HEK293 (cell line): Measurements from ENCODE around the gene PFN3.

Source experiments
- CTCF ChIA-PET: fragments of 350-600 bp; formaldehyde crosslinking; extraction: SDS; loops from one replicate; lab custom pipeline; 2021; ENCODE audit warnings: antibody characterized with exemption; lab: Yijun Ruan, JAX
- POLR2A ChIA-PET: fragments of 300-600 bp; formaldehyde crosslinking; extraction: SDS; loops from one replicate; lab custom pipeline; 2020; ENCODE audit warnings: antibody characterized with exemption, inconsistent platforms; lab: Yijun Ruan, JAX
- H3K27ac ChIP-seq: fragments of 200-500 bp; sonication (Bioruptor generic); 2 replicates; pipeline ENCODE4 v1.5.1; 2014; ENCODE audit warnings: low read depth, low read length, control low read depth, inconsistent platforms; ENCODE audit errors: extremely low read depth
- H3K36me3 ChIP-seq, 2 experiments: fragments of 200-500 bp in 1 of 2; sonication (Bioruptor generic) in 1 of 2; 1 replicate in 1 of 2; 2 replicates in 1 of 2; pipeline ENCODE4 v1.5.1; 2014 to 2017; ENCODE audit warnings: inconsistent platforms in 2 of 2, low read length in 2 of 2; ENCODE audit not compliant: control insufficient read depth in 2 of 2, insufficient read depth in 1 of 2
- H3K4me1 ChIP-seq: fragments of 200-500 bp; sonication (Bioruptor generic); 2 replicates; pipeline ENCODE4 v1.5.1; 2014; ENCODE audit warnings: mild to moderate bottlenecking, low read length, inconsistent platforms; ENCODE audit not compliant: control insufficient read depth, insufficient read depth
- H3K4me3 ChIP-seq: 2 replicates; pipeline ENCODE4 v1.5.1; 2011; ENCODE audit warnings: low read depth, mild to moderate bottlenecking, control low read depth, low read length, moderate library complexity
- H3K9me3 ChIP-seq: fragments of 200-500 bp; sonication (Bioruptor generic); 2 replicates; pipeline ENCODE4 v1.5.1; 2014; ENCODE audit warnings: low read depth, low read length, inconsistent platforms; ENCODE audit not compliant: control insufficient read depth, insufficient read depth
- HOXA7 ChIP-seq: sonication (generic); formaldehyde crosslinking; IDR thresholded peaks from 2 replicates; pipeline ENCODE4 v1.8.1; 2022; ENCODE audit warnings: missing genetic modification reagents, borderline replicate concordance
- HOXC10 ChIP-seq: sonication (generic); formaldehyde crosslinking; IDR thresholded peaks from 2 replicates; pipeline ENCODE4 v1.8.1; 2023; ENCODE audit warnings: mild to moderate bottlenecking, missing genetic modification reagents
- IKZF3 ChIP-seq: fragments of 450-650 bp; IDR thresholded peaks from 2 replicates; pipeline ENCODE4 v1.5.0; 2018; ENCODE audit warnings: missing biosample characterization, mild to moderate bottlenecking, missing genetic modification characterization, moderate library complexity
- KLF16 ChIP-seq: fragments of 450-650 bp; formaldehyde crosslinking; IDR thresholded peaks from 2 replicates; pipeline ENCODE4 v1.5.1; 2017; ENCODE audit warnings: missing biosample characterization, missing genetic modification characterization
- SCRT1 ChIP-seq: fragments of 450-650 bp; formaldehyde crosslinking; IDR thresholded peaks from 2 replicates; pipeline ENCODE4 v1.5.1; 2016; ENCODE audit warnings: missing biosample characterization, missing genetic modification characterization, borderline replicate concordance
- SP2 ChIP-seq: fragments of 450-650 bp; formaldehyde crosslinking; IDR thresholded peaks from 2 replicates; pipeline ENCODE4 v1.5.1; 2016; ENCODE audit warnings: missing biosample characterization, missing genetic modification characterization
- ZNF10 ChIP-seq: fragments of 450-650 bp; formaldehyde crosslinking; IDR thresholded peaks from 2 replicates; pipeline ENCODE4 v1.5.1; 2017; ENCODE audit warnings: missing biosample characterization, missing genetic modification characterization
- ZNF114 ChIP-seq: fragments of 450-650 bp; formaldehyde crosslinking; IDR thresholded peaks from 2 replicates; pipeline ENCODE4 v1.5.0; 2017; ENCODE audit warnings: missing biosample characterization, missing genetic modification characterization
- ZNF175 ChIP-seq: fragments of 450-650 bp; formaldehyde crosslinking; IDR thresholded peaks from 2 replicates; pipeline ENCODE4 v1.5.1; 2016; ENCODE audit warnings: missing biosample characterization, missing genetic modification characterization
- ZNF248 ChIP-seq: fragments of 450-650 bp; formaldehyde crosslinking; IDR thresholded peaks from 2 replicates; pipeline ENCODE4 v1.5.1; 2017; ENCODE audit warnings: missing biosample characterization, missing genetic modification characterization
- ZNF354C ChIP-seq: fragments of 450-650 bp; formaldehyde crosslinking; IDR thresholded peaks from 2 replicates; pipeline ENCODE4 v1.5.1; 2016; ENCODE audit warnings: missing biosample characterization, missing genetic modification characterization, low read depth, borderline replicate concordance
- ZNF391 ChIP-seq: fragments of 450-650 bp; formaldehyde crosslinking; IDR thresholded peaks from 2 replicates; pipeline ENCODE4 v1.5.1; 2016; ENCODE audit warnings: low read depth, missing biosample characterization, missing genetic modification characterization, borderline replicate concordance
- ZNF560 ChIP-seq: fragments of 450-650 bp; formaldehyde crosslinking; IDR thresholded peaks from 2 replicates; pipeline ENCODE4 v1.5.1; 2017; ENCODE audit warnings: missing biosample characterization, missing genetic modification characterization, borderline replicate concordance
- ZNF561 ChIP-seq: fragments of 450-650 bp; IDR thresholded peaks from 2 replicates; pipeline ENCODE4 v1.5.1; 2018; ENCODE audit warnings: missing biosample characterization, missing genetic modification characterization, borderline replicate concordance
- ZNF707 ChIP-seq: fragments of 450-650 bp; formaldehyde crosslinking; IDR thresholded peaks from 2 replicates; pipeline ENCODE4 v1.5.1; 2016; ENCODE audit warnings: missing biosample characterization, missing genetic modification characterization
- ZNF791 ChIP-seq: fragments of 450-650 bp; formaldehyde crosslinking; IDR thresholded peaks from 2 replicates; pipeline ENCODE4 v1.5.1; 2016; ENCODE audit warnings: missing biosample characterization, missing genetic modification characterization
- TF ChIP-seq, protein P1 (sequence below): fragments of 450-650 bp; formaldehyde crosslinking; IDR thresholded peaks from 2 replicates; pipeline ENCODE4 v1.5.1; 2016; ENCODE audit warnings: missing biosample characterization, missing genetic modification characterization
- TF ChIP-seq, protein P2 (sequence below): fragments of 450-650 bp; formaldehyde crosslinking; IDR thresholded peaks from 2 replicates; pipeline ENCODE4 v1.5.0; 2017; ENCODE audit warnings: missing biosample characterization, missing genetic modification characterization, borderline replicate concordance
- TF ChIP-seq, protein P3 (sequence below): fragments of 450-650 bp; formaldehyde crosslinking; optimal IDR thresholded peaks from 2 replicates; pipeline ENCODE3; 2016; ENCODE audit warnings: missing biosample characterization, mild to moderate bottlenecking, missing genetic modification characterization
- TF ChIP-seq, protein P4 (sequence below): fragments of 450-650 bp; formaldehyde crosslinking; IDR thresholded peaks from 2 replicates; pipeline ENCODE4 v1.5.1; 2016; ENCODE audit warnings: missing biosample characterization, missing genetic modification characterization, low read depth
- TF ChIP-seq, protein P5 (sequence below): fragments of 450-650 bp; formaldehyde crosslinking; IDR thresholded peaks from 2 replicates; pipeline ENCODE4 v1.5.1; 2016; ENCODE audit warnings: missing biosample characterization, missing genetic modification characterization
- TF ChIP-seq, protein P6 (sequence below): sonication (generic); formaldehyde crosslinking; IDR thresholded peaks from 2 replicates; pipeline ENCODE4 v1.8.1; 2022; ENCODE audit warnings: mild to moderate bottlenecking, moderate library complexity, missing genetic modification reagents

The PFN3 gene

DNA sequence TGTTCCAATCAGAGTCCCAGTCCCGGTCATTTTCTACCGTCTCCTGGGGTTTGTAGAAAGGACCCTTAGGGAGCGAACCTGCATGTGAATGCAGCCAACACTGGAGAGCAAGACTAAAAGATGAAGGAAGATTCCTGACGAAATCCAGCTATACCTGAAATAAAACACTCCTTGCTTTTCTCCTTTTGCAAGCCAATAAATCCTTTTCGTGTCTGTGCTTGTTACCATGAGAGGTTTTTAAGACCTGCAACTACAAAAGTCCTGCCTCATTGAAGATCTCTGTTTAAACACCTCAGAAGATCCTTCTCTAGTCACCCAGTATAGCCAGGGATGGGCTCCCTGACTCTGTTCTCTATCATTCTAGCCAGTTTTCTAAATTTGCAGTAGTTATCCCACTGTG lies 26.2 kb downstream of the PFN3 start (continued):
- TF ChIP-seq HOXA7 (CRISPR knock-in tag) (no peak), ZNF707 (no peak), ZNF391 (tag by site-specific recombination) (no peak), SCRT1 (tag by site-specific recombination) (no peak)

DNA sequence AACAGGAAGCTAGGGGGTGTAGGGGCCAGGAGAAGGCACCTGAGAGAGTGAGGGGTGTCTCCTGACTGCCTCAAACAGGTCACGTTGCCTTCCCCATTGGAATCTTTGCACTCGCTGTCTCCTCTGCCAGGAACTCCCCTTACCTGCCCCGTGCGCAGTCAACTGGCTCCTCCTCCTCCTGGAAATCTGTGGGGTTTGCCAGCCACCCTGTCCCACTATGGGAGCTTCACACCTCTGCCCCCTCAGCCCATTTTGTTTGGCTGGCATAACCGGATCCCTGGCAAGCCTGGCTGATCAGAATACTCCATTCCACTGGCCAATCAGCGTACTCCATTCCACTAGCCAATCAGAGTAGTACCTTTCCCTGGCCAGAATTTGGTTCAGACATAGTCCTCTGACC lies 26.7 kb downstream of the PFN3 start:
- H3K27ac ChIP-seq, result no peak overlapping the region
- no peak overlapping the region for H3K4me3 ChIP-seq
- ChIA-PET CTCF (interaction anchor here (1.3 to 6.1 kb wide), 3 partner anchors 10 to 29 kb away, joined by 4 to 65 read pairs (median 63); partner anchors contain the start of genes PFN3 and SLC34A1), POLR2A (no interaction called here)
- H3K4me1 ChIP-seq, result peaks cover 6% of the 10 kb centered on the region; the same call in 1 of the 2 replicates
- H3K9me3 ChIP-seq, result no peaks in the 10 kb centered on the region
- H3K36me3 ChIP-seq, result peaks cover 0 to 5% of the 10 kb centered on the region in 2 experiments; a peak in 1 of 3 replicates
- TF ChIP-seq ZNF791 (tag by site-specific recombination) (no peak), ZNF560 (tag by site-specific recombination) (no peak), KLF16 (no peak), HOXC10 (CRISPR knock-in tag) (no peak), SP2 (tag by site-specific recombination) (peak; percentile 25), ZNF114 (tag by site-specific recombination) (no peak), ZNF561 (tag by site-specific recombination) (no peak), ZNF391 (tag by site-specific recombination) (no peak), ZNF248 (tag by site-specific recombination) (no peak)
- TF ChIP-seq, protein P1, sequence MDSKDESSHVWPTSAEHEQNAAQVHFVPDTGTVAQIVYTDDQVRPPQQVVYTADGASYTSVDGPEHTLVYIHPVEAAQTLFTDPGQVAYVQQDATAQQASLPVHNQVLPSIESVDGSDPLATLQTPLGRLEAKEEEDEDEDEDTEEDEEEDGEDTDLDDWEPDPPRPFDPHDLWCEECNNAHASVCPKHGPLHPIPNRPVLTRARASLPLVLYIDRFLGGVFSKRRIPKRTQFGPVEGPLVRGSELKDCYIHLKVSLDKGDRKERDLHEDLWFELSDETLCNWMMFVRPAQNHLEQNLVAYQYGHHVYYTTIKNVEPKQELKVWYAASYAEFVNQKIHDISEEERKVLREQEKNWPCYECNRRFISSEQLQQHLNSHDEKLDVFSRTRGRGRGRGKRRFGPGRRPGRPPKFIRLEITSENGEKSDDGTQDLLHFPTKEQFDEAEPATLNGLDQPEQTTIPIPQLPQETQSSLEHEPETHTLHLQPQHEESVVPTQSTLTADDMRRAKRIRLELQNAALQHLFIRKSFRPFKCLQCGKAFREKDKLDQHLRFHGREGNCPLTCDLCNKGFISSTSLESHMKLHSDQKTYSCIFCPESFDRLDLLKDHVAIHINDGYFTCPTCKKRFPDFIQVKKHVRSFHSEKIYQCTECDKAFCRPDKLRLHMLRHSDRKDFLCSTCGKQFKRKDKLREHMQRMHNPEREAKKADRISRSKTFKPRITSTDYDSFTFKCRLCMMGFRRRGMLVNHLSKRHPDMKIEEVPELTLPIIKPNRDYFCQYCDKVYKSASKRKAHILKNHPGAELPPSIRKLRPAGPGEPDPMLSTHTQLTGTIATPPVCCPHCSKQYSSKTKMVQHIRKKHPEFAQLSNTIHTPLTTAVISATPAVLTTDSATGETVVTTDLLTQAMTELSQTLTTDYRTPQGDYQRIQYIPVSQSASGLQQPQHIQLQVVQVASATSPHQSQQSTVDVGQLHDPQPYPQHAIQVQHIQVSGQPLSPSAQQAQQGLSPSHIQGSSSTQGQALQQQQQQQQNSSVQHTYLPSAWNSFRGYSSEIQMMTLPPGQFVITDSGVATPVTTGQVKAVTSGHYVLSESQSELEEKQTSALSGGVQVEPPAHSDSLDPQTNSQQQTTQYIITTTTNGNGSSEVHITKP (tag by site-specific recombination), result peak; percentile 85
- TF ChIP-seq, protein P2, sequence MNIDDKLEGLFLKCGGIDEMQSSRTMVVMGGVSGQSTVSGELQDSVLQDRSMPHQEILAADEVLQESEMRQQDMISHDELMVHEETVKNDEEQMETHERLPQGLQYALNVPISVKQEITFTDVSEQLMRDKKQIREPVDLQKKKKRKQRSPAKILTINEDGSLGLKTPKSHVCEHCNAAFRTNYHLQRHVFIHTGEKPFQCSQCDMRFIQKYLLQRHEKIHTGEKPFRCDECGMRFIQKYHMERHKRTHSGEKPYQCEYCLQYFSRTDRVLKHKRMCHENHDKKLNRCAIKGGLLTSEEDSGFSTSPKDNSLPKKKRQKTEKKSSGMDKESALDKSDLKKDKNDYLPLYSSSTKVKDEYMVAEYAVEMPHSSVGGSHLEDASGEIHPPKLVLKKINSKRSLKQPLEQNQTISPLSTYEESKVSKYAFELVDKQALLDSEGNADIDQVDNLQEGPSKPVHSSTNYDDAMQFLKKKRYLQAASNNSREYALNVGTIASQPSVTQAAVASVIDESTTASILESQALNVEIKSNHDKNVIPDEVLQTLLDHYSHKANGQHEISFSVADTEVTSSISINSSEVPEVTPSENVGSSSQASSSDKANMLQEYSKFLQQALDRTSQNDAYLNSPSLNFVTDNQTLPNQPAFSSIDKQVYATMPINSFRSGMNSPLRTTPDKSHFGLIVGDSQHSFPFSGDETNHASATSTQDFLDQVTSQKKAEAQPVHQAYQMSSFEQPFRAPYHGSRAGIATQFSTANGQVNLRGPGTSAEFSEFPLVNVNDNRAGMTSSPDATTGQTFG (tag by site-specific recombination), result no peak
- TF ChIP-seq, protein P3, sequence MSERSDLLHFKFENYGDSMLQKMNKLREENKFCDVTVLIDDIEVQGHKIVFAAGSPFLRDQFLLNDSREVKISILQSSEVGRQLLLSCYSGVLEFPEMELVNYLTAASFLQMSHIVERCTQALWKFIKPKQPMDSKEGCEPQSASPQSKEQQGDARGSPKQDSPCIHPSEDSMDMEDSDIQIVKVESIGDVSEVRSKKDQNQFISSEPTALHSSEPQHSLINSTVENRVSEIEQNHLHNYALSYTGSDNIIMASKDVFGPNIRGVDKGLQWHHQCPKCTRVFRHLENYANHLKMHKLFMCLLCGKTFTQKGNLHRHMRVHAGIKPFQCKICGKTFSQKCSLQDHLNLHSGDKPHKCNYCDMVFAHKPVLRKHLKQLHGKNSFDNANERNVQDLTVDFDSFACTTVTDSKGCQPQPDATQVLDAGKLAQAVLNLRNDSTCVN (tag by site-specific recombination), result no peak

DNA sequence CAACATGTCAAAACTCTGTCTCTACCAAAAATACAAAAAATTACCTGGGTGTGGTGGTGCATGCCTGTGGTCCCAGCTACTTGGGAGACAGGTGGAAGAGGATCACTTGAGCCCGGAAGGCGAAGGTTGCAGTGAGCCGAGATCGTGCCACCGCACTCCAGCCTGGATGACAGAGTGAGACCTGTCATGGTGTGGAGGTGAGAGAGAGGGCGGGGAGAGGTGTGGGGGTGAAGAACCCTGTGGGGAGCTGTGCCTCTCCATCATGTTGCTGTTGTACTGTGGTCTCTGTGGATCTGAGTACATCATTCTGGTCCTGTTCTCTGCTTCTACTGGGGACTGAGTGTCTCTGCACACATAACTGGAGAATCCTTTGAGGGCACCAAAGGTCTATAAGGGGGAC lies 27.6 kb downstream of the PFN3 start:
- CTCF ChIA-PET, result interaction anchor here (0.6 to 6.1 kb wide), 6 partner anchors 11 to 263 kb away, joined by 3 to 65 read pairs (median 3); partner anchors contain the start of genes PFN3 and SLC34A1
- H3K9me3 ChIP-seq, result no peaks in the 10 kb centered on the region
- POLR2A ChIA-PET, result interaction anchor here (1.0 to 2.2 kb wide), 2 partner anchors 12 to 13 kb away, joined by 3 to 5 read pairs; no protein-coding TSS in a partner anchor
- peaks cover 6% of the 10 kb centered on the region; the same call in 1 of the 2 replicates for H3K4me1 ChIP-seq
- peaks cover 0 to 5% of the 10 kb centered on the region in 2 experiments; a peak in 1 of 3 replicates for H3K36me3 ChIP-seq
- H3K4me3 ChIP-seq, result no peak overlapping the region
- no peak overlapping the region for H3K27ac ChIP-seq
- TF ChIP-seq ZNF354C (tag by site-specific recombination), result no peak
- TF ChIP-seq ZNF175 (tag by site-specific recombination), result no peak
- TF ChIP-seq, protein P4, sequence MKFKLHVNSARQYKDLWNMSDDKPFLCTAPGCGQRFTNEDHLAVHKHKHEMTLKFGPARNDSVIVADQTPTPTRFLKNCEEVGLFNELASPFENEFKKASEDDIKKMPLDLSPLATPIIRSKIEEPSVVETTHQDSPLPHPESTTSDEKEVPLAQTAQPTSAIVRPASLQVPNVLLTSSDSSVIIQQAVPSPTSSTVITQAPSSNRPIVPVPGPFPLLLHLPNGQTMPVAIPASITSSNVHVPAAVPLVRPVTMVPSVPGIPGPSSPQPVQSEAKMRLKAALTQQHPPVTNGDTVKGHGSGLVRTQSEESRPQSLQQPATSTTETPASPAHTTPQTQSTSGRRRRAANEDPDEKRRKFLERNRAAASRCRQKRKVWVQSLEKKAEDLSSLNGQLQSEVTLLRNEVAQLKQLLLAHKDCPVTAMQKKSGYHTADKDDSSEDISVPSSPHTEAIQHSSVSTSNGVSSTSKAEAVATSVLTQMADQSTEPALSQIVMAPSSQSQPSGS (tag by site-specific recombination), result no peak
- TF ChIP-seq, protein P5, sequence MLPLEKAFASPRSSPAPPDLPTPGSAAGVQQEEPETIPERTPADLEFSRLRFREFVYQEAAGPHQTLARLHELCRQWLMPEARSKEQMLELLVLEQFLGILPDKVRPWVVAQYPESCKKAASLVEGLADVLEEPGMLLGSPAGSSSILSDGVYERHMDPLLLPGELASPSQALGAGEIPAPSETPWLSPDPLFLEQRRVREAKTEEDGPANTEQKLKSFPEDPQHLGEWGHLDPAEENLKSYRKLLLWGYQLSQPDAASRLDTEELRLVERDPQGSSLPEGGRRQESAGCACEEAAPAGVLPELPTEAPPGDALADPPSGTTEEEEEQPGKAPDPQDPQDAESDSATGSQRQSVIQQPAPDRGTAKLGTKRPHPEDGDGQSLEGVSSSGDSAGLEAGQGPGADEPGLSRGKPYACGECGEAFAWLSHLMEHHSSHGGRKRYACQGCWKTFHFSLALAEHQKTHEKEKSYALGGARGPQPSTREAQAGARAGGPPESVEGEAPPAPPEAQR (tag by site-specific recombination), result no peak
- TF ChIP-seq, protein P6, sequence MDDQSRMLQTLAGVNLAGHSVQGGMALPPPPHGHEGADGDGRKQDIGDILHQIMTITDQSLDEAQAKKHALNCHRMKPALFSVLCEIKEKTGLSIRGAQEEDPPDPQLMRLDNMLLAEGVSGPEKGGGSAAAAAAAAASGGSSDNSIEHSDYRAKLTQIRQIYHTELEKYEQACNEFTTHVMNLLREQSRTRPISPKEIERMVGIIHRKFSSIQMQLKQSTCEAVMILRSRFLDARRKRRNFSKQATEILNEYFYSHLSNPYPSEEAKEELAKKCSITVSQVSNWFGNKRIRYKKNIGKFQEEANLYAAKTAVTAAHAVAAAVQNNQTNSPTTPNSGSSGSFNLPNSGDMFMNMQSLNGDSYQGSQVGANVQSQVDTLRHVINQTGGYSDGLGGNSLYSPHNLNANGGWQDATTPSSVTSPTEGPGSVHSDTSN, result no peak
- TF ChIP-seq ZNF10 (tag by site-specific recombination), result no peak
- TF ChIP-seq IKZF3, result no peak
